NOMO-1 (cell line): ENCODE results near the gene KRTAP10-5.
"Not testable (repeated sequence)": the region's sequence is repeated elsewhere in the genome, so short reads cannot be mapped to it uniquely, and the experiment has no call there.

Source experiments
- DNase-seq, 2 experiments: peaks; one replicate each; lab custom pipeline; 2025; ENCODE audit not compliant: unreplicated experiment in 2 of 2; lab: John Stamatoyannopoulos, UW

The KRTAP10-5 gene

GRCh38 chr21:44592446-44593311 is 12.3 kb upstream of the KRTAP10-5 start, which contains the start of gene KRTAP10-6:
TSS of gene KRTAP10-6 (minus strand) at chr21:44592505. CDS start at chr21:44592484, 21 bp downstream.
- no peak for DNase-seq

- not testable (repeated sequence) for DNase-seq
Observed at GRCh38 chr21:44591801-44592130, 11.4 kb upstream of the KRTAP10-5 start.

GRCh38 chr21:44590897-44591800 is 10.7 kb upstream of the KRTAP10-5 start:
- DNase-seq: not testable (repeated sequence)

GRCh38 chr21:44590311-44590721 is 9.9 kb upstream of the KRTAP10-5 start:
- DNase-seq: no peak

GRCh38 chr21:44589586-44590305 is 9.3 kb upstream of the KRTAP10-5 start:
- no peak for DNase-seq

GRCh38 chr21:44589094-44589493 is 8.7 kb upstream of the KRTAP10-5 start:
- no peak for DNase-seq

- no peak for DNase-seq
Observed at GRCh38 chr21:44585892-44586291, 5.5 kb upstream of the KRTAP10-5 start.

GRCh38 chr21:44583800-44584147 is 3.4 kb upstream of the KRTAP10-5 start:
- DNase-seq: no peak

GRCh38 chr21:44583089-44583799 is 2.8 kb upstream of the KRTAP10-5 start:
- DNase-seq: no peak

GRCh38 chr21:44582055-44582454 is 1.7 kb upstream of the KRTAP10-5 start:
- no peak for DNase-seq

- DNase-seq: no peak
Observed at GRCh38 chr21:44581158-44581557, 754 bp upstream of the KRTAP10-5 start.

GRCh38 chr21:44579833-44580144 is 615 bp downstream of the KRTAP10-5 start:
- no peak for DNase-seq

GRCh38 chr21:44579056-44579832 is 1.2 kb downstream of the KRTAP10-5 start:
- DNase-seq: no peak

GRCh38 chr21:44578371-44579055 is 1.9 kb downstream of the KRTAP10-5 start:
- DNase-seq: no peak

- DNase-seq: no peak
Observed at GRCh38 chr21:44576025-44576420, 4.4 kb downstream of the KRTAP10-5 start.

GRCh38 chr21:44575307-44576024 is 4.9 kb downstream of the KRTAP10-5 start:
- DNase-seq: no peak

- DNase-seq: no peak
Observed at GRCh38 chr21:44574457-44575306, 5.7 kb downstream of the KRTAP10-5 start.
